Measurements from ENCODE around the gene FAH.

DNA sequence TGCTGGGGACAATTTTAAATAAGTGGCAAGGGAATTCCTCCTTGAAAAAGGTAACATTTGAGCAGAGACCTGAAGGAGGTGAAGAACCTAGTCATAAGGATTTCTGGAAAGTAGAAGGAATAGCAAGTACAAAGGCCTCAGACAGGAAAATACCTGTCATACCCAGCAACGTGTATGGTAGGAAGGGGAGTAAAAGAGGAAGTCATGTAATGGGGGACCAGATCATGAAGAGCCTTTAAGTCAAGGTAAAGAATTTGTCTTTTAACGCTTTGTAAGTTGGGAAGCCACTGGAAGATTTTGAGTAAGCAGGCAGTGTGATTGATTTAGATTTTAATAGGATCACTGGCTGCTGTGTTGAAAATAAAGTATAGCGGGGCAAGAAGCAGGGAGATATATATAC lies 43.4 kb upstream of the FAH start:
- TF ChIP-seq, protein P1, sequence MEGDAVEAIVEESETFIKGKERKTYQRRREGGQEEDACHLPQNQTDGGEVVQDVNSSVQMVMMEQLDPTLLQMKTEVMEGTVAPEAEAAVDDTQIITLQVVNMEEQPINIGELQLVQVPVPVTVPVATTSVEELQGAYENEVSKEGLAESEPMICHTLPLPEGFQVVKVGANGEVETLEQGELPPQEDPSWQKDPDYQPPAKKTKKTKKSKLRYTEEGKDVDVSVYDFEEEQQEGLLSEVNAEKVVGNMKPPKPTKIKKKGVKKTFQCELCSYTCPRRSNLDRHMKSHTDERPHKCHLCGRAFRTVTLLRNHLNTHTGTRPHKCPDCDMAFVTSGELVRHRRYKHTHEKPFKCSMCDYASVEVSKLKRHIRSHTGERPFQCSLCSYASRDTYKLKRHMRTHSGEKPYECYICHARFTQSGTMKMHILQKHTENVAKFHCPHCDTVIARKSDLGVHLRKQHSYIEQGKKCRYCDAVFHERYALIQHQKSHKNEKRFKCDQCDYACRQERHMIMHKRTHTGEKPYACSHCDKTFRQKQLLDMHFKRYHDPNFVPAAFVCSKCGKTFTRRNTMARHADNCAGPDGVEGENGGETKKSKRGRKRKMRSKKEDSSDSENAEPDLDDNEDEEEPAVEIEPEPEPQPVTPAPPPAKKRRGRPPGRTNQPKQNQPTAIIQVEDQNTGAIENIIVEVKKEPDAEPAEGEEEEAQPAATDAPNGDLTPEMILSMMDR (IDR thresholded peaks at IDR 0.05), result no peak
- no peak for TF ChIP-seq ZFX (IDR thresholded peaks at IDR 0.05; ENCODE audit: borderline replicate concordance)

Measured in 22Rv1 (cell line).